NT2/D1 (cell line): ENCODE results near the gene FMNL2.

Experiments
- SUZ12 ChIP-seq: IDR thresholded peaks from 2 replicates; pipeline ENCODE4 v1.6.1; 2011; ENCODE audit not compliant: insufficient read length, insufficient read depth; ENCODE audit errors: extremely low read depth
- YY1 ChIP-seq: IDR thresholded peaks from 2 replicates; pipeline ENCODE4 v1.6.1; 2011; ENCODE audit not compliant: insufficient read length, insufficient read depth
- ZNF274 ChIP-seq: IDR thresholded peaks from 2 replicates; pipeline ENCODE4 v1.6.1; 2011; ENCODE audit warnings: mild to moderate bottlenecking, low read depth, low read length

GRCh38 chr2:152588998-152589397, 254.0 kb downstream of the FMNL2 start:
- TF ChIP-seq ZNF274: no peak
- no peak for TF ChIP-seq SUZ12
- TF ChIP-seq YY1: no peak
